GM19351 (cell line): ENCODE measurements around the gene SLC16A4.

Experiments
- ATAC-seq: cut with Tn5 transposase; IDR thresholded peaks from one replicate; pipeline ENCODE4 v1.9.1; 2021; ENCODE audit warnings: mild to moderate bottlenecking, moderate library complexity; ENCODE audit not compliant: unreplicated experiment

SLC16A4 gene

DNA sequence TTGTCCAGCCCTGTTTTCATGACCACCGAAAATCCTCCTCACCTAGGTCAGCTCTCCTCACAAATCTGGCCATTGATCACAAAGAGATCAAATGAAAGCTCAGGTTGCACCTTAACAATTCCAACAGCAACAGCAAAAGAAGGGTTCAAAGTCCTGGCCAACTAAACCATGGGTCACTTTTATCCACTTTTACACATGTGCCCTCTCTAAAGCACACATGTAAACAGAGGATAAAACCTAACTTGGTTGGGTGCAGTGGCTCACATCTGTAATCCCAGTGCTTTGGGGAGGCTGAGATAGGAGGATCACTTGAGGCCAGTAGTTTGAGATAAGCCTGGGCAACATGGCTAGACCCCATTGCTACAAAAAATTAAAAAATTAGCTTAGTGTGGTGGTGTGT lies 55.6 kb downstream of the SLC16A4 start:
- no peak for ATAC-seq

DNA sequence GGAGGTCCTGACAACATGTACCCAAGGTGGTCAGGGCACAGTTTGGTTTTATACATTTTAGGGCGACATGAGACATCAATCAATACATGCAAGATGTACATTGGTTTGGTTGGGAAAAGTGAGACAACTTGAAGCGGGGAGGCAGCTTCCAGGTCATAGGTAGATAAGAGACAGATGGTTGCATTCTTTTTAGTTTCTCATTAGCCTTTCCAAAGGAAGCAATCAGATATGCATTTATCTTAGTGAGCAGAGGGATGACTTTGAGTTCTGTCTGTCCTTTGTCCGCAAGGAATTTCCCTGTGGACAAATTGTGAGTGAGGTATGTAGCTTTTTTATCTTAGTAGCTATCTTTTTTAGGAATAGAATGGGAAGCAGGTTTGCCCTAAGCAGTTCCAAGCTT lies 62.1 kb downstream of the SLC16A4 start:
- no peak for ATAC-seq

- no peak for ATAC-seq
Observed at GRCh38 chr1:110328274-110328673, 62.6 kb downstream of the SLC16A4 start.

DNA sequence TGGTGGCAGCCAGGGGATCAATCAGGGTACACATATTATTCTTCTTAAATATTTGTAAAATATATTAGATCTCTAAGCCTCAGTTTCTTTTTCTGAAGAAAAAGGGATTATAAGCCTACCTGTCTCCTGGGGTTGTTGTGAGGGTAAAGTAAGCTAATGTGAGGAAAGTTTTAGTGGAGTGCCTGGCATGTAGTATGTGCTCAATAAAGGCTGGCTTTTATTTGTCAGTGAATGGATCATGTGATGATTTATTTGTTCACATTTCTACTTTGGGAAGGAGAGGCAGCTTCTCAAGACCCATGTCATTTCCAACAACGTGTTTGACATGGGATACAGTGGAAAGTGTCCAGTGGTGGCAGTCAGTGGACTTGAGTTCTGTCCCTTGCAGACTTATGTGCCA lies 64.0 kb downstream of the SLC16A4 start:
- ATAC-seq = no peak

- no peak for ATAC-seq
Observed at GRCh38 chr1:110324667-110325066, 66.2 kb downstream of the SLC16A4 start.

GRCh38 chr1:110321846-110322245 lies 69.0 kb downstream of the SLC16A4 start:
- ATAC-seq = no peak

DNA sequence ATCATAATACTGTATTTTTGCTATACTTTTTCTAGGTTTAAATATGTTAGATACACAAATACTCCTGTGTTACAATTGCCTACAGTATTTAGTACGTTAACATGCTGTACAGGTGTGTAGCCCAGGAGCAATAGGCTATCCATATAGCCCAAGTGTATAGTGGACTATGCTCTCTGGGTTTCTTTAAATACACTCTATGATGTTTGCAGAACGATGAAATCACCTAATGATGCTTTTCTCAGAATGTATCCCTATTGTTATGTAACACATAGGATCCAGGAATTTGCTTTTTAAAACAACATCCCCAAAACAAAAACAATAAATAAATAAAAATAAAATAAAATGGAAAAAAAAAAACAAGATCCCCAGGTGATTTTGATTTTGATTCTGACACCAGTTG lies 69.8 kb downstream of the SLC16A4 start:
- ATAC-seq = no peak

DNA sequence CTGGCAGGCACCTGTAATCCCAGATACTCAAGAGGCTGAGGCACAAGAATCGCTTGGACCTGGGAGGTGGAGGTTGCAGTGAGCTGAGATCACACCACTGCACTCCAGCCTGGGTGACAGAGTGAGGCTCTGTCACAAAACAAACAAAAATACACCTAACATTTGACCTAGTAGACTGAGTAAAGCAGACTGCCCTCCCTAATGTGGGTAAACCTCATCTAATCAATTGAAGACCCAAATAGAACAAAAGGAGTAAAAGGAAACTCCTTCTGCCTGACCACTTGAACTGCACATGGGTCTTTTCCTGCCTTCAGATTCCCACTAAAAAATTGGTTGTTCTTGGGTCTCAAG lies 70.7 kb downstream of the SLC16A4 start:
- ATAC-seq = no peak

DNA sequence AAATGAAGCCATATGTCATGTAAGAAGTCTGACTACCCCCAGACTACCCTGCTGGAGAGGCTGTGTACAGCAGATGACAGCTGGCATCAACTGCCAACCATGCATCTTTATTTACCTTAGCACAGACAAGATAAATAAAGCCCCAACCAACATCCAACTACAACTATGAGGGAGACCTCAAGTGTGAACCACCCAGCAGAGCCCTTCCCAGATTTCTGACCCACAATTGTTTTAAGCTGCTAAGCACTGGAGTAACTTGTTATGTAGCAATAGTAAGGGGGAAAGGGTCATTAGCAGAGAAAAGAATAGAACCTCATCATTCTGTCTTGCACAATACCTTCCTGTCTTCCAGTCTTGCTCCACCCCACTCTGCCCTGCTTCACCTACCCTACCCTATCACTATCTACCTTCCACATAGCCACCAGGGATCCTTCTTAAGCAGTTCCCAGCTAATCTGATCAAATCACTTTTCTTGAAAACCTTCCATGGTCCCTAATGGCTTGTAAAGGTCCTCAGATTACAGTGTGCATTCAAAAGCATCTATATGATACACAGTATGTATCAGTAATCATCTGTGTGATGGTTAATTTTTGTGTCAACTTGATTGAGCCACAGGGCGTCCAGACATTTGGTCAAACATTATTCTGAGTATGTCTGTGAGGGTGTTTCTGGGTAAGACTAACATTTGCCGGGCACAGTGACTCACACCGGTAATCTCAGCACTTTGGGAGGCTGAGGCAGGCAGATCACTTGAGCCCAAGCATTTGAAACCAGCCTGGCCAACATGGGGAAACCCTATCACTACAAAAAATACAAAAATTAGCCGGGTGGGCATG lies 71.3 kb downstream of the SLC16A4 start:
- no peak for ATAC-seq

DNA sequence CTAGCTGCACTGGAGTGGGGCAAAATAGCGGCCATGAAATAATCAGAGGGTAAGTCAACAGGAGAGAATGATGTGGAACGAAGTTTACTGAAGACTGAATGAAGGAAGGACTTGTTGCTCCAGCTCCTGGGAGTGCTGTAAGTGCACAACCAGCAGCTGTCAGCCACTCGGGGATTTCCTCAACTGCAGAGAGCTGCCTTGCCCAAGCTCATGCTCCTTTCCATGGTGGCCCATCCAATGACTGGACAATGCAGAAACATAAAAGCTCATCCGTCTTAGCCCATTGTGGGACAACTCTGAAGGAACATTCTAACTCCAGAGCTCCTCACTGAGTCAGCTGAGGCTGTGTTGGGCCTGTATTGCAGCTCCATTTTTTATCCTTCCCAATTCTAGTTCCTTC lies 72.8 kb downstream of the SLC16A4 start:
- ATAC-seq = no peak

DNA sequence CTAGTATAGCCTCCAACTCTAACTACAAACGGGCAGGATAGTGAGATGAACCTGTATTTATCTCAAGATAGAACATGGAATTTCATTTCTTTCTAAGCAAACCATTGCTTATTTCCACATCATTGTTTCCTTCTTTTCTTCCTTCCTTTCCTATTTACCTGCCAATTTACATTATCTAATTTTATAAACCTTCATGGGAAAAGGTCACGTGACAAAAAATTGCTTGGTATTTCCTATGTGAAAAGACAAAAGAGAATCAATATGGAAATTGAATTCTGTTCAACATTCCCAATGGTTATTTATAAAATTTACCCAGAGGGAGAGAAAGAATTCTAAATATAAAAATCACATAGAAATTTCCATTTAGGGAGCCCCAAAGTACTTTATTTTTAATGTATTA lies 74.1 kb downstream of the SLC16A4 start:
- ATAC-seq = no peak
